PFSK-1 (cell line): ENCODE data around the gene ORMDL3.

Source experiments
- POLR2AphosphoS5 ChIP-seq: IDR thresholded peaks from 2 replicates; pipeline ENCODE4 v1.6.1; 2012; ENCODE audit warnings: low read depth, mild to moderate bottlenecking, control low read depth, low read length, moderate library complexity
- SIN3A ChIP-seq: IDR thresholded peaks from 2 replicates; pipeline ENCODE4 v1.6.1; 2012; ENCODE audit warnings: mild to moderate bottlenecking, low read length, moderate library complexity, borderline replicate concordance; ENCODE audit not compliant: insufficient read depth
- TAF1 ChIP-seq: IDR thresholded peaks from 2 replicates; pipeline ENCODE4 v1.6.1; 2012; ENCODE audit warnings: low read length, control low read depth, borderline replicate concordance; ENCODE audit not compliant: insufficient read depth
- TF ChIP-seq, protein P1 (sequence below), 2 experiments: IDR thresholded peaks; 2 replicates each; pipeline versions ENCODE4 v1.6.1 to v1.8.0; 2011 to 2012; ENCODE audit warnings: low read depth in 2 of 2, low read length in 2 of 2, control low read depth in 1 of 2, inconsistent platforms in 1 of 2, mild to moderate bottlenecking in 1 of 2, moderate library complexity in 1 of 2; ENCODE audit not compliant: insufficient read depth in 1 of 2

DNA sequence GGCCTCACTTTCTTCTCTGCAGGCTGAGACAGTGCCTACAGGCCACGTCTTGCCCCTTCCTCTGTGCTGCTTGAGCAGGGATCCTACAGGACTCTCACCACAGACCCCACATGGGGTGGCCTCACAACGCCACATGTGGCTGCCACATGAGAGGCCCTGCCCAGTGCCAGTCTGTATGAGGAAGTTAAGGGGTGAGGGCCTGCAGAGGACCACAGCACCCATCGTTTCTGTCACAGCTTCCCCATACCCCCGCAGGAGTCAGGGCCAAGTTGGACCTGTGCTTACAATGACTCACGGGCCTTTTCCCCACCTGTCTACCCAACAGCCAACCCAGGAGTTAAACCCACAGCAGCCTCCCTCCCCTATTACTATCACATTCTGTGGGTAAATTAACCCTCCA is 6.1 kb downstream of the ORMDL3 start:
- TF ChIP-seq POLR2AphosphoS5: no peak
- TF ChIP-seq, protein P1, sequence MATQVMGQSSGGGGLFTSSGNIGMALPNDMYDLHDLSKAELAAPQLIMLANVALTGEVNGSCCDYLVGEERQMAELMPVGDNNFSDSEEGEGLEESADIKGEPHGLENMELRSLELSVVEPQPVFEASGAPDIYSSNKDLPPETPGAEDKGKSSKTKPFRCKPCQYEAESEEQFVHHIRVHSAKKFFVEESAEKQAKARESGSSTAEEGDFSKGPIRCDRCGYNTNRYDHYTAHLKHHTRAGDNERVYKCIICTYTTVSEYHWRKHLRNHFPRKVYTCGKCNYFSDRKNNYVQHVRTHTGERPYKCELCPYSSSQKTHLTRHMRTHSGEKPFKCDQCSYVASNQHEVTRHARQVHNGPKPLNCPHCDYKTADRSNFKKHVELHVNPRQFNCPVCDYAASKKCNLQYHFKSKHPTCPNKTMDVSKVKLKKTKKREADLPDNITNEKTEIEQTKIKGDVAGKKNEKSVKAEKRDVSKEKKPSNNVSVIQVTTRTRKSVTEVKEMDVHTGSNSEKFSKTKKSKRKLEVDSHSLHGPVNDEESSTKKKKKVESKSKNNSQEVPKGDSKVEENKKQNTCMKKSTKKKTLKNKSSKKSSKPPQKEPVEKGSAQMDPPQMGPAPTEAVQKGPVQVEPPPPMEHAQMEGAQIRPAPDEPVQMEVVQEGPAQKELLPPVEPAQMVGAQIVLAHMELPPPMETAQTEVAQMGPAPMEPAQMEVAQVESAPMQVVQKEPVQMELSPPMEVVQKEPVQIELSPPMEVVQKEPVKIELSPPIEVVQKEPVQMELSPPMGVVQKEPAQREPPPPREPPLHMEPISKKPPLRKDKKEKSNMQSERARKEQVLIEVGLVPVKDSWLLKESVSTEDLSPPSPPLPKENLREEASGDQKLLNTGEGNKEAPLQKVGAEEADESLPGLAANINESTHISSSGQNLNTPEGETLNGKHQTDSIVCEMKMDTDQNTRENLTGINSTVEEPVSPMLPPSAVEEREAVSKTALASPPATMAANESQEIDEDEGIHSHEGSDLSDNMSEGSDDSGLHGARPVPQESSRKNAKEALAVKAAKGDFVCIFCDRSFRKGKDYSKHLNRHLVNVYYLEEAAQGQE (IDR thresholded peaks at IDR 0.05; ENCODE audit: insufficient read depth in 1 of 2, low read depth in 2 of 2, low read length in 2 of 2): no peak
- TF ChIP-seq TAF1: no peak
- TF ChIP-seq SIN3A: no peak
